SK-MEL-5 (cell line): Measurements from ENCODE around the gene CHMP4A. TPM values are rescaled to one million over a fixed set of nuclear protein-coding genes. Genes with fewer than 3 reads are reported as not detected.

ENCODE experiments used
- DNase-seq: peaks from one replicate; pipeline ENCODE4 v3.0.0-alpha.2; 2016; ENCODE audit warnings: low read depth, low spot score
- in situ Hi-C: cut with HindIII; loops from 2 replicates; pipeline ENCODE4 v1.10.0; 2016; ENCODE audit warnings: low sequenced_read_pairs, high pct_unique_total_duplicates, low pct_unique_long_range_greater_than_20kb
- small RNA-seq, 2 experiments: library from RNA; depleted of rRNA; stranded (forward); fragments of <200 nt; gene quantifications; one replicate each; pipeline ENCODE3, GENCODE V24; 2014
- total RNA-seq: library from RNA; depleted of rRNA; stranded (reverse); fragments of >200 nt; shearing (Covaris generic); gene quantifications from 2 replicates; pipeline ENCODE4 v1.2.3, GENCODE V29; 2014; rRNA removed

The CHMP4A gene
- total RNA-seq, 1 experiment from 2014 or later = 42.2 TPM

GRCh38 chr14:24176599-24176998 lies 36.7 kb downstream of the CHMP4A start:
- DNase-seq = no peak
- in situ Hi-C loops = no loop called here

GRCh38 chr14:24172871-24173281 lies 40.4 kb downstream of the CHMP4A start:
- in situ Hi-C loops = no loop called here
- DNase-seq = no peak

DNA sequence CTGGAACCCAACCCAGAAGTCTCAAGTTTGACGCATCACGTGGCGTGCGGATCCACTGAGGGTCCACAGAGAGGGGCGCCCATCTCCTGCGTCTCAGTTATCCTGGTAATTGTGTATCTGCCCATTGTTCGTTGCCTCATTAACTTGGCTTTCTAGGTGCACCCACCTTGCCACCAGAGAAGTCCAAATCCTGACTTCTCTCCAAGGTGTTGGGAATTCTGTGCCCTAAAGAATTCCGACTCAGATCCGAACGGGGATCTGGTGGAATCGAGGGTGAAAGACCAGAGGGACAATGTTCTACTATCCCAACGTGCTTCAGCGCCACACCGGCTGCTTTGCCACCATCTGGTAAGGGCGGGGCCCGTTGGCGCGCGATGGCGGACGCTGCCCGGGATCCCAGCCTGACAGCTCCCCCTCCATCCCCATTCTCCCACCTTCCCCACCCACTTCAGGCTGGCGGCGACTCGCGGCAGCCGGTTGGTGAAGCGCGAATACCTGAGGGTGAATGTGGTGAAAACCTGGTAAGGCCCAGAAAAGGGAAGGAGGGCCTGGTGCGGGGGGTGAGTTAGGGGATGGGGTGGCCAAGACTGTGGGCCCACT lies 40.9 kb downstream of the CHMP4A start:
- in situ Hi-C loops = no loop called here
- no peak for DNase-seq

DNA sequence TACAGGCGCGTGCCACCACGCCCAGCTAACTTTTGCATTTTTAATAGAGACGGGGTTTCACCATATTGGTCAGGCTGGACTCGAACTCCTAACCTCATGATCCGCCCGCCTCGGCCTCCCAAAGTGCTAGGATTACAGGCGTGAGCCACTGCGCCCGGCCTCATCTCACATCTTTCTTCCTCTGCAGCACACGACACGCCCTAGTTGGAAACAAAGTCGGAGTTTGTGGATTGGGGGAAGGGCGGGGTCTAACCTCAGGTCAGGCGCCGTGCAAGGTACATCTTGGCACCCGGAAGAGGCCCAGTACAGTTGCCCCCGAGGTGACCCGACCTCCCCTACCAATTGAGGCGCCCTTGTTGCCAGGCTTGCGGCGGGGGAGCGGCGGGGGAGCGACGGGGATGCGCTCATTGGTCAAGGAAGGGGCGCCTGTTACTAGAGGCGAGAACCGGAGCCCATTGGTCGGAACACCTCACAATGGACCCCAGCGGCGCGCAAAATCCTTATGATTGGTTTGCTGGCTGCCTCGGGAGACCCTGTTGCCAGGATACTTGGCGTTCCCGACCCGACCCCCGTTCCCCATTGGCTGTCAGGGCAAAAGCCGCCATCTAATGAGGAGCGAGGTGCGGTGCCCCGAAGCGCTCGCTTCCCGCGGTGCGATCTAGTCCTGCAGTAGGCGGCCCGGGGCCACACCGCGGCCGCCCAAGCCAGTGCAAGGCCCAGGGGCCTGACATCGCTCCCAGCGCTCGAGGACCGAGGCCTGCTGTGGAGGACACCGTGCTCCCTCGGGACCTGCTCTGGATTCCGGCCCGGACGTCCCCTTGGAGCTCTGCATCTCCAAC lies 41.6 kb downstream of the CHMP4A start, which contains the start of gene REC8:
Gene REC8, plus strand, starts transcription at position 659 of the 839 bp plus-strand sequence. CDS start 473 bp downstream, outside the sequence.
- no peak for DNase-seq

GRCh38 chr14:24167469-24168114 lies 45.7 kb downstream of the CHMP4A start:
- DNase-seq = no peak
- in situ Hi-C loops = no loop called here

More for the DNA sequence above, 41.6 kb downstream of the CHMP4A start, which contains the start of gene REC8:
- in situ Hi-C loops = no loop called here

DNA sequence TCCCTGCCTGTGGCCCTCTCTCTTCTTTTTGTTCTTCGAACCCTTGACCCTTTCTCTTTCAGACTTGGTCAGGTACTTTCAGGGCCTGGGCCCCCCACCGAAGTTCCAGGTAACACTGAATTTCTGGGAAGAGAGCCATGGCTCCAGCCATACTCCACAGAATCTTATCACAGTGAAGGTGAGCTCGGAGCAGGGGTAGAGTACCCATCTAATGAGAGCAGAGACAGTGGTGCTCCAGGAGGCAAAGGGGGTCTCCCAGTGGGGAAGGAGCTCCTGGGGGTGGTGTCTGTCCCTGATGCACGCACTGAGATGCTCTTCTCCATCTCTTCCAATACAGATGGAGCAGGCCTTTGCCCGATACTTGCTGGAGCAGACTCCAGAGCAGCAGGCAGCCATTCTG lies 47.5 kb downstream of the CHMP4A start:
- no peak for DNase-seq
- in situ Hi-C loops = no loop called here

DNA sequence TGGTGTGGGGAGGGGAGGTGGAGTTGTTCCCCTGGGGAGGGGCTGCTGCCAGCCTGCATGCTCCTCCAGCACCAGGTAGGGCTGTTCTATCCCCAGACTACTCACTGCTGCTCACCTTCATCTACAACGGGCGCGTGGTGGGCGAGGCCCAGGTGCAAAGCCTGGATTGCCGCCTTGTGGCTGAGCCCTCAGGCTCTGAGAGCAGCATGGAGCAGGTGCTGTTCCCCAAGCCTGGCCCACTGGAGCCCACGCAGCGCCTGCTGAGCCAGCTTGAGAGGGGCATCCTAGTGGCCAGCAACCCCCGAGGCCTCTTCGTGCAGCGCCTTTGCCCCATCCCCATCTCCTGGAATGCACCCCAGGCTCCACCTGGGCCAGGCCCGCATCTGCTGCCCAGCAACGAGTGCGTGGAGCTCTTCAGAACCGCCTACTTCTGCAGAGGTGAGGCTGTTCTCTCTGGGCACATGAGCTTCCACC lies 48.7 kb downstream of the CHMP4A start:
- DNase-seq = no peak
- in situ Hi-C loops = no loop called here

DNA sequence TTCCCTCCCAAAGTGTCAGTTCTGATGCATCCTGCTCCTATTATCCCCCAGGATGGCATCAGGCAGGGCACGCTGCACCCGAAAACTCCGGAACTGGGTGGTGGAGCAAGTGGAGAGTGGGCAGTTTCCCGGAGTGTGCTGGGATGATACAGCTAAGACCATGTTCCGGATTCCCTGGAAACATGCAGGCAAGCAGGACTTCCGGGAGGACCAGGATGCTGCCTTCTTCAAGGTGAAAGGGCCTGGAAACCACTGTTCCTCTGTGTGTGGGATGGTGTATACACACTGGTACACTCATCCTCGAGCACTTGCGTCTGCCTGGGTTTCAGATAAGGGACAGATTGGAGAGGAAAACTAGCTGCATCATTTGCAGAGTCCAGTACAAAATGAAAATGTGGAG lies 51.2 kb downstream of the CHMP4A start:
- no peak for DNase-seq
- in situ Hi-C loops = no loop called here

- peak; percentile 94 for DNase-seq
- in situ Hi-C loops = no loop called here
Measured at GRCh38 chr14:24160850-24161804, 52.2 kb downstream of the CHMP4A start, which contains the start of gene IRF9. TSS of gene IRF9 (plus strand) at chr14:24161265. CDS start at chr14:24162145, 880 bp downstream.

GRCh38 chr14:24160499-24160849 lies 52.8 kb downstream of the CHMP4A start:
- DNase-seq = no peak
- in situ Hi-C loops = no loop called here

- DNase-seq = no peak
- in situ Hi-C loops = no loop called here
Measured at GRCh38 chr14:24159777-24160498, 53.4 kb downstream of the CHMP4A start.

Small RNA genes lying within 50 kb of the gene (small RNA-seq; reads per million reads assigned to genes)
- gene AL136295.4 (0 reads per million in 2 experiments), gene CHMP4A (0 reads per million in 2 experiments), gene IPO4 (0.02 to 0.10 reads per million in 2 experiments), gene IRF9 (0 reads per million in 2 experiments), gene MDP1 (0 reads per million in 2 experiments)

Other genes with a start within 250 kb of the CHMP4A start
- 28.9 and 30.6 TPM in 2 replicates for gene DHRS4L2, start 224.6 kb downstream of the CHMP4A start, total RNA-seq
- gene CARMIL3, start 161.5 kb downstream of the CHMP4A start, total RNA-seq = 0.29 and 0.66 TPM in 2 replicates
- not detected in 2 replicates for gene CPNE6, start 141.9 kb downstream of the CHMP4A start, total RNA-seq
- gene PCK2, start 119.2 kb downstream of the CHMP4A start, total RNA-seq = 23.2 and 28.6 TPM in 2 replicates
- 43.7 and 49.5 TPM in 2 replicates for gene DCAF11, start 98.7 kb downstream of the CHMP4A start, total RNA-seq
- 2.5 and 2.6 TPM in 2 replicates for gene NRL, start 98.5 kb downstream of the CHMP4A start, total RNA-seq
- not detected in 2 replicates for gene FITM1, start 82.8 kb downstream of the CHMP4A start, total RNA-seq
- gene PSME1, start 77.3 kb downstream of the CHMP4A start, total RNA-seq = 92.6 and 105 TPM in 2 replicates
- 12.3 and 13.9 TPM in 2 replicates for gene EMC9, start 71.9 kb downstream of the CHMP4A start, total RNA-seq
- gene PSME2, start 66.9 kb downstream of the CHMP4A start, total RNA-seq = 174 and 203 TPM in 2 replicates
- 36.3 and 47.2 TPM in 2 replicates for gene RNF31, start 66.0 kb downstream of the CHMP4A start, total RNA-seq
- 24.2 and 34.1 TPM in 2 replicates for gene IRF9, start 52.2 kb downstream of the CHMP4A start, total RNA-seq
- gene REC8, start 41.4 kb downstream of the CHMP4A start, total RNA-seq = 0.69 and 1.1 TPM in 2 replicates
- gene IPO4, start 24.7 kb downstream of the CHMP4A start, total RNA-seq = 52.1 and 67.3 TPM in 2 replicates
- 56.9 and 57.5 TPM in 2 replicates for gene TM9SF1, start 18.0 kb downstream of the CHMP4A start, total RNA-seq
- gene TSSK4, start 7.8 kb downstream of the CHMP4A start, total RNA-seq = not detected in 2 replicates
- 8.3 and 14.0 TPM in 2 replicates for gene MDP1, start 2.6 kb upstream of the CHMP4A start, total RNA-seq
- gene NEDD8, start 18.9 kb upstream of the CHMP4A start, total RNA-seq = 249 and 263 TPM in 2 replicates
- 48.3 and 56.3 TPM in 2 replicates for gene GMPR2, start 19.4 kb upstream of the CHMP4A start, total RNA-seq
- 37.8 and 43.1 TPM in 2 replicates for gene TINF2, start 29.1 kb upstream of the CHMP4A start, total RNA-seq
- 0.08 TPM in 1 of 2 replicates, not detected in the other for gene TGM1, start 49.7 kb upstream of the CHMP4A start, total RNA-seq
- gene RABGGTA, start 58.1 kb upstream of the CHMP4A start, total RNA-seq = 23.9 and 25.7 TPM in 2 replicates
- gene DHRS1, start 86.3 kb upstream of the CHMP4A start, total RNA-seq = 0.82 and 3.8 TPM in 2 replicates
- 22.9 and 25.1 TPM in 2 replicates for gene NOP9, start 86.4 kb upstream of the CHMP4A start, total RNA-seq
- gene CIDEB, start 94.5 kb upstream of the CHMP4A start, total RNA-seq = 0.35 and 0.48 TPM in 2 replicates
- 2.3 and 3.2 TPM in 2 replicates for gene LTB4R2, start 96.7 kb upstream of the CHMP4A start, total RNA-seq
- gene LTB4R, start 98.0 kb upstream of the CHMP4A start, total RNA-seq = 0.98 and 1.7 TPM in 2 replicates
- gene ADCY4, start 121.6 kb upstream of the CHMP4A start, total RNA-seq = not detected in 2 replicates
- gene RIPK3, start 126.5 kb upstream of the CHMP4A start, total RNA-seq = not detected in 2 replicates
- gene NFATC4, start 154.7 kb upstream of the CHMP4A start, total RNA-seq = 0.05 and 0.53 TPM in 2 replicates
- gene NYNRIN, start 185.5 kb upstream of the CHMP4A start, total RNA-seq = 0.05 TPM in 1 of 2 replicates, not detected in the other
- gene CBLN3, start 216.2 kb upstream of the CHMP4A start, total RNA-seq = 0.11 and 0.24 TPM in 2 replicates
- 30.9 and 37.5 TPM in 2 replicates for gene KHNYN, start 216.5 kb upstream of the CHMP4A start, total RNA-seq
- 6.2 and 12.5 TPM in 2 replicates for gene SDR39U1, start 229.3 kb upstream of the CHMP4A start, total RNA-seq